GM18951 (cell line): ENCODE measurements around the gene NCCRP1.

Source experiments
- POLR2A ChIP-seq: IDR thresholded peaks from 4 replicates; pipeline ENCODE4 v1.6.1; 2011; ENCODE audit warnings: mild to moderate bottlenecking; ENCODE audit not compliant: insufficient read length, insufficient read depth; ENCODE audit errors: extremely low read depth
- in situ Hi-C: fragments of 300-500 bp; cut with MboI; formaldehyde crosslinking; loops from one replicate; pipeline ENCODE4 v1.12.0; 2022; ENCODE audit warnings: low sequenced_read_pairs, mixed read lengths, inconsistent platforms; ENCODE audit not compliant: unreplicated experiment

The NCCRP1 gene

GRCh38 chr19:39195755-39196154, 1.0 kb upstream of the NCCRP1 start:
- in situ Hi-C loops = no loop called here
- TF ChIP-seq POLR2A = no peak

- TF ChIP-seq POLR2A = no peak
- in situ Hi-C loops = no loop called here
These were observed 444 bp upstream of the NCCRP1 start for GRCh38 chr19:39196320-39196719.

GRCh38 chr19:39197808-39198207, 1.0 kb downstream of the NCCRP1 start:
- no peak for TF ChIP-seq POLR2A
- in situ Hi-C loops = no loop called here

- in situ Hi-C loops = no loop called here
- no peak for TF ChIP-seq POLR2A
These were observed 2.3 kb downstream of the NCCRP1 start for GRCh38 chr19:39199025-39199424.

- TF ChIP-seq POLR2A = no peak
- in situ Hi-C loops = no loop called here
These were observed 3.5 kb downstream of the NCCRP1 start for GRCh38 chr19:39200066-39200802.

- in situ Hi-C loops = no loop called here
- no peak for TF ChIP-seq POLR2A
These were observed 4.0 kb downstream of the NCCRP1 start for GRCh38 chr19:39200803-39201115.

- no peak for TF ChIP-seq POLR2A
- in situ Hi-C loops = no loop called here
These were observed 6.2 kb downstream of the NCCRP1 start for GRCh38 chr19:39202998-39203355.

- in situ Hi-C loops = no loop called here
- TF ChIP-seq POLR2A = no peak
These were observed 6.9 kb downstream of the NCCRP1 start, which contains the start of gene SYCN for GRCh38 chr19:39203372-39204341. Gene SYCN, minus strand, starts transcription at chr19:39204263. Its CDS starts 9 bp downstream, at chr19:39204254.

- in situ Hi-C loops = no loop called here
- no peak for TF ChIP-seq POLR2A
These were observed 8.6 kb downstream of the NCCRP1 start for GRCh38 chr19:39205449-39205764.

- TF ChIP-seq POLR2A = no peak
- in situ Hi-C loops = no loop called here
These were observed 9.4 kb downstream of the NCCRP1 start for GRCh38 chr19:39206122-39206521.

- in situ Hi-C loops = no loop called here
- no peak for TF ChIP-seq POLR2A
These were observed 10.6 kb downstream of the NCCRP1 start for GRCh38 chr19:39207293-39207836.

- no peak for TF ChIP-seq POLR2A
- in situ Hi-C loops = no loop called here
These were observed 11.5 kb downstream of the NCCRP1 start for GRCh38 chr19:39208175-39208795.

GRCh38 chr19:39209196-39209595, 12.4 kb downstream of the NCCRP1 start:
- no peak for TF ChIP-seq POLR2A
- in situ Hi-C loops = no loop called here

GRCh38 chr19:39211731-39212374, 15.1 kb downstream of the NCCRP1 start:
- in situ Hi-C loops = no loop called here

More at GRCh38 chr19:39211731-39212374, 15.1 kb downstream of the NCCRP1 start:
- TF ChIP-seq POLR2A = no peak
